Left renal pelvis (tissue), 4 donors: ENCODE results near the gene PAXX. TPM values are rescaled to one million over a fixed set of nuclear protein-coding genes. Genes with fewer than 3 reads are reported as not detected.

ENCODE experiments used
- DNase-seq, 4 donors: peaks; one replicate each; pipeline ENCODE4 v3.0.0-alpha.2; 2013; ENCODE audit warnings: low read depth in 4 of 4, low spot score in 3 of 4
- polyA plus RNA-seq, 4 donors: library from polyadenylated mRNA; unstranded; fragments of 120-200 nt; gene quantifications; one replicate each; pipeline ENCODE4 v1.2.1, GENCODE V29; 2013; ENCODE audit not compliant: insufficient read length in 4 of 4

PAXX gene
- polyA plus RNA-seq, 4 donors: 22.4 to 46.5 (median 28.3) TPM

- no peak for DNase-seq
Measured at GRCh38 chr9:137015540-137015930, 23.3 kb downstream of the PAXX start.

GRCh38 chr9:137015976-137016375 is 23.8 kb downstream of the PAXX start:
- no peak for DNase-seq

- no peak for DNase-seq
Measured at GRCh38 chr9:137016436-137016835, 24.2 kb downstream of the PAXX start.

- no peak for DNase-seq
Measured at GRCh38 chr9:137017071-137017470, 24.8 kb downstream of the PAXX start.

GRCh38 chr9:137017791-137018497 is 25.7 kb downstream of the PAXX start:
- DNase-seq: no peak

- no peak for DNase-seq
Measured at GRCh38 chr9:137018761-137019559, 26.7 kb downstream of the PAXX start.

- no peak for DNase-seq
Measured at GRCh38 chr9:137019891-137020683, 27.9 kb downstream of the PAXX start.

- no peak for DNase-seq
Measured at GRCh38 chr9:137020771-137021567, 28.7 kb downstream of the PAXX start.

- DNase-seq: no peak
Measured at GRCh38 chr9:137021568-137021978, 29.4 kb downstream of the PAXX start.

GRCh38 chr9:137021979-137022661 is 29.9 kb downstream of the PAXX start:
- no peak for DNase-seq

GRCh38 chr9:137022662-137023008 is 30.4 kb downstream of the PAXX start:
- no peak for DNase-seq

- no peak for DNase-seq
Measured at GRCh38 chr9:137023157-137023556, 30.9 kb downstream of the PAXX start.

- no peak for DNase-seq
Measured at GRCh38 chr9:137023583-137023991, 31.4 kb downstream of the PAXX start.

GRCh38 chr9:137025517-137025966 is 33.3 kb downstream of the PAXX start:
- DNase-seq: peak in 3 of 4 donors; percentile 63 to 82 (median 69)

- DNase-seq: no peak
Measured at GRCh38 chr9:137026384-137026783, 34.2 kb downstream of the PAXX start.

- DNase-seq: no peak
Measured at GRCh38 chr9:137026828-137027227, 34.6 kb downstream of the PAXX start.

GRCh38 chr9:137027369-137028262 is 35.4 kb downstream of the PAXX start, which contains the start of gene ABCA2:
TSS of gene ABCA2 (minus strand) at chr9:137028237. CDS start at chr9:137028140, 97 bp downstream.
- DNase-seq: no peak

- DNase-seq: no peak
Measured at GRCh38 chr9:137028263-137029057, 36.2 kb downstream of the PAXX start.
